GM12865 (cell line): Measurements from ENCODE around the gene AKT2.

Experiments used
- DNase-seq: peaks from one replicate; pipeline ENCODE4 v3.0.0; 2010; ENCODE audit warnings: low read depth
- H3K4me3 ChIP-seq: 2 replicates; pipeline ENCODE4 v1.5.1; 2011; ENCODE audit warnings: mild to moderate bottlenecking, low read depth, low read length, control low read depth
- CTCF ChIP-seq: IDR thresholded peaks from 2 replicates; pipeline ENCODE4 v1.5.1; 2011; ENCODE audit warnings: low read length, control low read depth, low read depth, inconsistent platforms; ENCODE audit not compliant: insufficient read depth; ENCODE audit errors: missing control alignments

Gene AKT2

GRCh38 chr19:40254714-40255418 lies 30.3 kb downstream of the AKT2 start:
- TF ChIP-seq CTCF: no peak
- no peak overlapping the region for H3K4me3 ChIP-seq
- no peak for DNase-seq

DNA sequence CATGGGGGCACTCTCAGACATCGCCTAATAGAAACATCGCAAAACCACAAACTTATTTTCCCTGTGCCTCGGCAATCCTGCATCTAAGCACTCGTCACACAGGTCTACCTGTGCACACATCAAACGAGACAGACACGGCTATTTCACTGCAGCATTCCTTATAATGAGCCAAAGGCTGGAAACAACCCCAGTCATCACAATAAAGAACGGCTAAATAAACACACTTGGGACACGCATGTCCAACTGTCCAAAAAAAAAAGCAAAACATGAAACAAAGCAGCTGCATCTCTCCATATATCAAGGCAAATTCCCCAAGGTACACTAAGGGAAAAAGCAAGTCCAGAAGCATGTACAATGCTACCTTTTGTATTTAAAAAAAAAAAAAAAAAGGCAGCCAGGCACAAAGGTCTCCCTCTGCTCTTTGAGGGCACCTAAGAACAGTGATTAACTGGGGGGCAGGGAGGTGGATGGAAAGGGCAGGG lies 31.5 kb downstream of the AKT2 start:
- no peak for DNase-seq

GRCh38 chr19:40252395-40252794 lies 32.8 kb downstream of the AKT2 start:
- DNase-seq: no peak
- H3K4me3 ChIP-seq: no peak overlapping the region
- no peak for TF ChIP-seq CTCF

More for the DNA sequence above, 31.5 kb downstream of the AKT2 start:
- H3K4me3 ChIP-seq: no peak overlapping the region
- no peak for TF ChIP-seq CTCF

- H3K4me3 ChIP-seq: no peak overlapping the region
- TF ChIP-seq CTCF: no peak
- DNase-seq: no peak
Observed at GRCh38 chr19:40251991-40252390, 33.2 kb downstream of the AKT2 start.

- no peak for TF ChIP-seq CTCF
- no peak overlapping the region for H3K4me3 ChIP-seq
- DNase-seq: no peak
Observed at GRCh38 chr19:40251244-40251643, 33.9 kb downstream of the AKT2 start.

DNA sequence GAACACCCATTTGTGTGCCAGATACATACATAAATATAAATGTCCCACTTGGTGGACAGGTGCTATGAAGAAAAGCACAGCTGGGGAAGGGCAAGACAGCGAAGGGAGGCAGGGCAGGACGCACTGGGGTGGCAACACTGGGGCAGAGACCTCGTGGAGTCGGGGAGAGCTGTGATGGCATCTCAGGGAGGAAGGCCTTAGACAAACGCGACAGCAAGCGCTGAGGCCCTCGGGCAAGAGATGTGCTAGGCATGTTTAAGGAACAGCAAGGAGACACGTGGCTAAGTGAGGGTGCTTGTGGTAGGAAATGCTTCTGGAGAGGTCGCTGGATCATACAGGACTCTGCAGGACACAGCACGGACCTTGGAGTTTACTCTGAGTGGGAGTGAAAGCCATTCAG lies 35.4 kb downstream of the AKT2 start:
- no peak for DNase-seq
- TF ChIP-seq CTCF: no peak
- no peak overlapping the region for H3K4me3 ChIP-seq

DNA sequence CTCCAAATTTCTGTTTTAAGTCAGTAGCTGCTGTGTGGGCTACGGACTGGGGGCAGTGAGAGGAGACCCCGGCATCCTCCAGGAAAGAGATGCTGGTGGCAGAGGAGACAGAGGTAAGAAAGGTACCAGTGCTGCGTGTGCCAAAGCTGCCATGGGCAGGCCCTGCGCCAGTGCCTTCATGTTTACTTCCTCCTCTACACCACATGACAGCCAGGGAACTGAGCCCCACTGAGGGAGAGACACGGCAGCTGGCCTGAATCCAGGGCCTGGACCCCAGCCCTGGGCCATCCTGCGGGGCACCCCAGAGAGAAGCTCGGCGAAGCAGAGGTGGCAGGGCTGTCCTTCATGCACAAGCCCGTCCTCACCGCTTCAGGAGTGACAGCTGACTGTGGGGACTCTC lies 35.9 kb downstream of the AKT2 start:
- TF ChIP-seq CTCF: no peak
- H3K4me3 ChIP-seq: no peak overlapping the region
- no peak for DNase-seq
